Loucy (cell line): Measurements from ENCODE around the gene EPHA2.

Source experiments
- H2AFZ ChIP-seq: fragments of 200-600 bp; sonication (generic); 2 replicates; pipeline ENCODE4 v1.6.0; 2016; ENCODE audit warnings: antibody characterized with exemption, mild to moderate bottlenecking, low read length, moderate library complexity
- H3F3A ChIP-seq: fragments of 200-600 bp; 2 replicates; pipeline ENCODE4 v1.6.0; 2016; ENCODE audit warnings: antibody characterized with exemption, low read depth, mild to moderate bottlenecking
- H3K27me3 ChIP-seq: fragments of 200-600 bp; sonication (generic); 2 replicates; pipeline ENCODE4 v1.6.1; 2014; ENCODE audit warnings: low read length, mild to moderate bottlenecking; ENCODE audit not compliant: insufficient read depth, poor library complexity, severe bottlenecking
- H3K36me3 ChIP-seq: fragments of 200-600 bp; sonication (generic); 2 replicates; pipeline ENCODE4 v1.6.1; 2016; ENCODE audit warnings: low read length; ENCODE audit not compliant: insufficient read depth
- H3K4me1 ChIP-seq: fragments of 200-600 bp; sonication (generic); 2 replicates; pipeline ENCODE4 v1.5.1; 2014; ENCODE audit warnings: low read length, mild to moderate bottlenecking; ENCODE audit not compliant: insufficient read depth, poor library complexity, severe bottlenecking
- H3K4me2 ChIP-seq: fragments of 200-600 bp; sonication (generic); 2 replicates; pipeline ENCODE4 v1.6.0; 2014; ENCODE audit warnings: antibody characterized with exemption, low read length, low read depth, mild to moderate bottlenecking; ENCODE audit not compliant: poor library complexity, severe bottlenecking
- H3K4me3 ChIP-seq: fragments of 200-600 bp; sonication (generic); 2 replicates; pipeline ENCODE4 v1.5.1; 2014; ENCODE audit warnings: low read length, mild to moderate bottlenecking, mixed read lengths; ENCODE audit not compliant: poor library complexity, severe bottlenecking
- H3K79me2 ChIP-seq: fragments of 200-600 bp; sonication (generic); 2 replicates; pipeline ENCODE4 v1.6.1; 2014; ENCODE audit warnings: low read length; ENCODE audit not compliant: insufficient read depth
- H3K9ac ChIP-seq: fragments of 200-600 bp; sonication (generic); 2 replicates; pipeline ENCODE4 v1.6.0; 2014; ENCODE audit warnings: mild to moderate bottlenecking, low read depth, low read length, moderate library complexity; ENCODE audit not compliant: poor library complexity, severe bottlenecking
- H3K9me2 ChIP-seq: fragments of 200-600 bp; sonication (generic); replicated peaks from 2 replicates; pipeline ENCODE4 v1.6.1; 2016; ENCODE audit warnings: low read depth, low read length, mixed read lengths
- H3K9me3 ChIP-seq: fragments of 200-600 bp; sonication (generic); 2 replicates; pipeline ENCODE4 v1.6.1; 2014; ENCODE audit warnings: mild to moderate bottlenecking, antibody characterized with exemption, low read length, low read depth; ENCODE audit not compliant: insufficient read depth
- H4K20me1 ChIP-seq: fragments of 200-600 bp; sonication (generic); 2 replicates; pipeline ENCODE4 v1.6.0; 2014; ENCODE audit warnings: antibody characterized with exemption, low read length, mild to moderate bottlenecking; ENCODE audit not compliant: insufficient read depth, poor library complexity, severe bottlenecking
- EZH2phosphoT487 ChIP-seq: fragments of 200-600 bp; IDR thresholded peaks from 2 replicates; pipeline ENCODE4 v1.6.1; 2018; ENCODE audit warnings: antibody characterized with exemption, mild to moderate bottlenecking, moderate library complexity, borderline replicate concordance
- TF ChIP-seq, protein P1 (sequence below): fragments of 200-600 bp; sonication (generic); conservative IDR thresholded peaks from 2 replicates; pipeline ENCODE4 v1.5.1; 2014; ENCODE audit warnings: mild to moderate bottlenecking, antibody characterized with exemption, low read length

Gene EPHA2

DNA sequence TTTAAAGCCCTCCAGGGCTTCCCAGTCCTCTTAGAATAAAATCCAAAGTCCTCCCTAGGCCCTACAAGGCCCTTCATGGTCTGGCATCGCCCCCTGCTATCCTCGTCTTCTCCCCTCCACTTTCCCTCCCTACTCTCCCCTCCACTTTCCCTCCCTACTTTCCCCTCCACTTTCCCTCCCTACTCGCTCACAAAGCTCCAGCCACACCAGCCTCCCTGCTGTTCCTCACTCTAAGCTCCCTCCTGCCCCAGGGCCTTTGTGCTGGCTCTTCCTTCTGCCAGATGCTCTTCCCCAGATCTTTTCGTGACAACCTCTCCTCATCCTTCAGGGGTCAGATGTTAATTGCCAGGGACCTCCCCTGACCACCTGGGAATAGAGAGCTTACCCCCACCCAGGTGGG lies 43.8 kb upstream of the EPHA2 start:
- H3K27me3 ChIP-seq, result no peaks in the 10 kb centered on the region
- H4K20me1 ChIP-seq, result no peaks in the 10 kb centered on the region
- H3F3A ChIP-seq, result no peaks in the 10 kb centered on the region
- no peaks in the 10 kb centered on the region for H3K9me3 ChIP-seq
- H2AFZ ChIP-seq, result no peak overlapping the region
- H3K4me1 ChIP-seq, result no peaks in the 10 kb centered on the region
- H3K9me2 ChIP-seq, result no peaks in the 10 kb centered on the region
- no peak overlapping the region for H3K9ac ChIP-seq
- no peaks in the 10 kb centered on the region for H3K79me2 ChIP-seq
- TF ChIP-seq, protein P1, sequence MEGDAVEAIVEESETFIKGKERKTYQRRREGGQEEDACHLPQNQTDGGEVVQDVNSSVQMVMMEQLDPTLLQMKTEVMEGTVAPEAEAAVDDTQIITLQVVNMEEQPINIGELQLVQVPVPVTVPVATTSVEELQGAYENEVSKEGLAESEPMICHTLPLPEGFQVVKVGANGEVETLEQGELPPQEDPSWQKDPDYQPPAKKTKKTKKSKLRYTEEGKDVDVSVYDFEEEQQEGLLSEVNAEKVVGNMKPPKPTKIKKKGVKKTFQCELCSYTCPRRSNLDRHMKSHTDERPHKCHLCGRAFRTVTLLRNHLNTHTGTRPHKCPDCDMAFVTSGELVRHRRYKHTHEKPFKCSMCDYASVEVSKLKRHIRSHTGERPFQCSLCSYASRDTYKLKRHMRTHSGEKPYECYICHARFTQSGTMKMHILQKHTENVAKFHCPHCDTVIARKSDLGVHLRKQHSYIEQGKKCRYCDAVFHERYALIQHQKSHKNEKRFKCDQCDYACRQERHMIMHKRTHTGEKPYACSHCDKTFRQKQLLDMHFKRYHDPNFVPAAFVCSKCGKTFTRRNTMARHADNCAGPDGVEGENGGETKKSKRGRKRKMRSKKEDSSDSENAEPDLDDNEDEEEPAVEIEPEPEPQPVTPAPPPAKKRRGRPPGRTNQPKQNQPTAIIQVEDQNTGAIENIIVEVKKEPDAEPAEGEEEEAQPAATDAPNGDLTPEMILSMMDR, result no peak
- no peak overlapping the region for H3K4me3 ChIP-seq
- no peak overlapping the region for H3K4me2 ChIP-seq
- no peaks in the 10 kb centered on the region for H3K36me3 ChIP-seq

DNA sequence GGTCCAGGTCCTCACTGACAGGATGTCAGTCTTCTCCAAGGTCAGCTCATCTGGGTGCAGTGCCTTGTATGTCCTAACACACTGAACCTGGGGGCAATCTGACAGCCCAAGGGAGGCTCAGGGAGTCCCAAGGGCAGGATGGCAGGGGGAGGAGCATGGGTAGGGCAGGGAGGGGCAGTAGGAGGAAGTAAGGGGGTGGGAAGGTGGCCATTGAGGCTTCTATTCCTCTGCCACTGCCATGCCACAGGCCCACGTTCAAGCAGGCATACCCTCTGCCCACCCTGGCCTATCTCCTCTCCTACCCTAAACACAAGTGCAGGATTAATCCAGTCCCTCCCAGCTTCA lies 43.3 kb upstream of the EPHA2 start:
- Histone ChIP-seq H2AFZ (no peak overlapping the region), H3K9ac (no peak overlapping the region), H3K4me3 (no peak overlapping the region), H3K4me2 (no peak overlapping the region), H3K36me3 (no peaks in the 10 kb centered on the region), H3K27me3 (no peaks in the 10 kb centered on the region), H4K20me1 (no peaks in the 10 kb centered on the region), H3K4me1 (no peaks in the 10 kb centered on the region), H3K9me3 (no peaks in the 10 kb centered on the region), H3F3A (no peaks in the 10 kb centered on the region), H3K79me2 (no peaks in the 10 kb centered on the region), H3K9me2 (no peaks in the 10 kb centered on the region)
- no peak for TF ChIP-seq EZH2phosphoT487
- TF ChIP-seq, protein P1, result no peak

DNA sequence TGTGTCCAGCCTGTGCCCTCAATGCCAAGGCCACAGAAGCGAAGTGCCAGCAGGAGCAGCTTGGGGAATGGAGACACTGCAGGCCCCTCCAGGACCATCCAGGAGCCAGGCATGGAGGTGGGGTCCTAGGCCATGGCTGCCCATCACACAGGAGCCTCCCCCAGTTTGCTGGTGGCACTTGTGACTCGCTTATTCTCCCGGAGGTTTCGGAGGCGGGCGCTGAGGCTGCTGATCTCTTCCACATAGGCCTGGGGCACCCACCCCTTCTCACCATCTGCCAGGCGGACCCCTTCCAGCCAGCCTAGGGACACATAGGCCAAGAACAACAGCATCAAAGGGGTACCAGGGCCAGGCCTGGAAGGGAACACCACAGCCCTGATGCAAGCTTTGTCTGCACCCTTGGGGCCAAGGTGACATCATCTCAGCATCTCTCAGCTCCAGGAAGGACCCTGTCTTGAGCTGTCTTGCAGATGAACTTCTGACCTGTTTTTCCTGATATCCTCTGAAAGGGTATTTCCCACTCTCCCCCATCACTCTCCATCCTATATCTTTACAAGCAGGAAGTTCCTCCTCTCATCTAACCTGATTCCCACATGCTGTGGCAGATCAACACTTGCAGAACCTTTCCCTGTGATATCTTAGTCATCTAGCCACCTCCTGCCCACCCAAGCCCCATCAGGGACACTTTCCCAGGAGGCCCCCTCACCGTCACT lies 42.7 kb upstream of the EPHA2 start:
- no peaks in the 10 kb centered on the region for H3K79me2 ChIP-seq
- no peaks in the 10 kb centered on the region for H4K20me1 ChIP-seq
- H3K36me3 ChIP-seq, result no peaks in the 10 kb centered on the region
- no peak overlapping the region for H3K4me2 ChIP-seq
- no peaks in the 10 kb centered on the region for H3F3A ChIP-seq
- no peak overlapping the region for H3K4me3 ChIP-seq
- H3K27me3 ChIP-seq, result no peaks in the 10 kb centered on the region
- H3K9me2 ChIP-seq, result no peaks in the 10 kb centered on the region
- no peak for TF ChIP-seq EZH2phosphoT487
- TF ChIP-seq, protein P1, result no peak
- H3K9ac ChIP-seq, result no peak overlapping the region
- no peaks in the 10 kb centered on the region for H3K4me1 ChIP-seq
- H3K9me3 ChIP-seq, result no peaks in the 10 kb centered on the region
- H2AFZ ChIP-seq, result no peak overlapping the region
